Tibial nerve (tissue), 4 donors: ENCODE results near the gene TTC7B.

ENCODE experiments used
- EP300 ChIP-seq, 2 donors: sonication (generic); formaldehyde crosslinking; IDR thresholded peaks; one replicate each; pipeline ENCODE4 v1.6.1; 2017; ENCODE audit warnings: antibody characterized with exemption in 2 of 2, mild to moderate bottlenecking in 1 of 2
- POLR2A ChIP-seq, 2 donors: fragments of 450-650 bp; IDR thresholded peaks; one replicate each; pipeline ENCODE4 v1.6.1; 2017; ENCODE audit warnings: antibody characterized with exemption in 2 of 2, mild to moderate bottlenecking in 2 of 2, moderate library complexity in 2 of 2
- TF ChIP-seq, protein P1 (sequence below), 5 experiments: fragments of 200-600 bp in 3 of 5; fragments of 450-650 bp in 2 of 5; sonication (generic) in 3 of 5; IDR thresholded peaks; one replicate each; pipeline ENCODE4 v1.5.1; 2016 to 2019; ENCODE audit warnings: antibody characterized with exemption in 5 of 5, mild to moderate bottlenecking in 3 of 5, moderate library complexity in 2 of 5

DNA sequence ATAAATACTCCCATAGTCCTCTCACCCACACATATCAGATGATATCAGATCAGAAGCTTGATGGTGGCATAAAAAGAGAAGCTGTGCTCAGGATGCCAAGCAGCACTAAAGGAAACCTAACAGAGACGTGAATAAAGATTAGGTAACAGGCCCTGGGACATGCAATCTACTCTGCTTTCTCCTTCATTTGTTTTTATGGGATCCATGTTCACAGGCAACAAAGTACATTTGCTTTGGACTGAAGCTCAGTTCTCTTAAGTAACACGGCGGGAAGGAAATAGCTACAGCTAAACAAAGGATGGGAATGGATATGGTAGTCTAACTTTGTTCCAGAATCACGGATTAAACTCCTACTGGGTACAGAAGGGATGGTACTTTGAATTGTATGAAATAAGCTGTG lies 119.5 kb downstream of the TTC7B start:
- TF ChIP-seq, protein P1, sequence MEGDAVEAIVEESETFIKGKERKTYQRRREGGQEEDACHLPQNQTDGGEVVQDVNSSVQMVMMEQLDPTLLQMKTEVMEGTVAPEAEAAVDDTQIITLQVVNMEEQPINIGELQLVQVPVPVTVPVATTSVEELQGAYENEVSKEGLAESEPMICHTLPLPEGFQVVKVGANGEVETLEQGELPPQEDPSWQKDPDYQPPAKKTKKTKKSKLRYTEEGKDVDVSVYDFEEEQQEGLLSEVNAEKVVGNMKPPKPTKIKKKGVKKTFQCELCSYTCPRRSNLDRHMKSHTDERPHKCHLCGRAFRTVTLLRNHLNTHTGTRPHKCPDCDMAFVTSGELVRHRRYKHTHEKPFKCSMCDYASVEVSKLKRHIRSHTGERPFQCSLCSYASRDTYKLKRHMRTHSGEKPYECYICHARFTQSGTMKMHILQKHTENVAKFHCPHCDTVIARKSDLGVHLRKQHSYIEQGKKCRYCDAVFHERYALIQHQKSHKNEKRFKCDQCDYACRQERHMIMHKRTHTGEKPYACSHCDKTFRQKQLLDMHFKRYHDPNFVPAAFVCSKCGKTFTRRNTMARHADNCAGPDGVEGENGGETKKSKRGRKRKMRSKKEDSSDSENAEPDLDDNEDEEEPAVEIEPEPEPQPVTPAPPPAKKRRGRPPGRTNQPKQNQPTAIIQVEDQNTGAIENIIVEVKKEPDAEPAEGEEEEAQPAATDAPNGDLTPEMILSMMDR (IDR thresholded peaks at IDR 0.05) = no peak
- no peak for TF ChIP-seq POLR2A (IDR thresholded peaks at IDR 0.05)
- TF ChIP-seq EP300 (IDR thresholded peaks at IDR 0.05) = no peak
